Measurements from ENCODE around the gene TSR1.

- no peak for TF ChIP-seq TAF1 (IDR thresholded peaks at IDR 0.05; ENCODE audit: borderline replicate concordance, insufficient read depth, low read length)
- TF ChIP-seq POLR2AphosphoS5 (IDR thresholded peaks at IDR 0.05; ENCODE audit: low read depth, low read length): no peak
- TF ChIP-seq SIN3A (IDR thresholded peaks at IDR 0.05; ENCODE audit: borderline replicate concordance, insufficient read depth, low read length): no peak
Measured at GRCh38 chr17:2365132-2365531, 28.9 kb upstream of the TSR1 start.
